Stimulated activated CD8-positive, alpha-beta memory T cell treated with anti-CD3 and anti-CD28 coated beads, Interleukin-2, amount 100 ng/mL, for 48 hours (primary cell): Measurements from ENCODE around the gene FAS.
"Not testable (repeated sequence)": the region's sequence is repeated elsewhere in the genome, so short reads cannot be mapped to it uniquely, and the experiment has no call there.

Experiments
- DNase-seq, 2 donors: peaks; one replicate each; pipeline ENCODE4 v3.0.0-alpha.2; 2020; ENCODE audit warnings: low read depth in 2 of 2

Gene FAS

GRCh38 chr10:88992921-88993524 is 2.4 kb downstream of the FAS start:
- no peak for DNase-seq

GRCh38 chr10:88994019-88994418 is 3.4 kb downstream of the FAS start:
- no peak for DNase-seq

GRCh38 chr10:88995156-88995876 is 4.7 kb downstream of the FAS start:
- no peak for DNase-seq

- no peak for DNase-seq
These were observed 6.3 kb downstream of the FAS start for GRCh38 chr10:88996927-88997326.

- no peak for DNase-seq
These were observed 9.0 kb downstream of the FAS start for GRCh38 chr10:88999625-89000024.

- DNase-seq = no peak
These were observed 10.6 kb downstream of the FAS start for GRCh38 chr10:89001024-89001728.

- DNase-seq = no peak
These were observed 11.1 kb downstream of the FAS start for GRCh38 chr10:89001729-89002072.

GRCh38 chr10:89002226-89002978 is 11.8 kb downstream of the FAS start:
- no peak for DNase-seq

- DNase-seq = no peak
These were observed 12.7 kb downstream of the FAS start for GRCh38 chr10:89003344-89003743.

- no peak for DNase-seq
These were observed 16.7 kb downstream of the FAS start for GRCh38 chr10:89007129-89007893.

GRCh38 chr10:89018700-89019346 is 28.2 kb downstream of the FAS start:
- DNase-seq = not testable (repeated sequence)

- no peak for DNase-seq
These were observed 29.1 kb downstream of the FAS start for GRCh38 chr10:89019569-89020327.

GRCh38 chr10:89021526-89021925 is 30.9 kb downstream of the FAS start:
- not testable (repeated sequence) for DNase-seq

- no peak for DNase-seq
These were observed 32.1 kb downstream of the FAS start for GRCh38 chr10:89022734-89023133.

- no peak for DNase-seq
These were observed 34.9 kb downstream of the FAS start for GRCh38 chr10:89025453-89025852.

GRCh38 chr10:89029181-89029580 is 38.6 kb downstream of the FAS start:
- DNase-seq = no peak

- peak; percentile 46 to 53 for DNase-seq
These were observed 39.3 kb downstream of the FAS start for GRCh38 chr10:89029785-89030437.

GRCh38 chr10:89030791-89031190 is 40.2 kb downstream of the FAS start:
- no peak for DNase-seq

- DNase-seq = peak; percentile 54 to 64
These were observed 41.7 kb downstream of the FAS start for GRCh38 chr10:89032141-89032891.
